ENCODE measurements around the gene ANKRA2. TPM values are rescaled to one million over a fixed set of nuclear protein-coding genes. Genes with fewer than 3 reads are reported as not detected.

Gene ANKRA2
- total RNA-seq, 2 donors from 2014 or later: 14.2 to 20.5 TPM

DNA sequence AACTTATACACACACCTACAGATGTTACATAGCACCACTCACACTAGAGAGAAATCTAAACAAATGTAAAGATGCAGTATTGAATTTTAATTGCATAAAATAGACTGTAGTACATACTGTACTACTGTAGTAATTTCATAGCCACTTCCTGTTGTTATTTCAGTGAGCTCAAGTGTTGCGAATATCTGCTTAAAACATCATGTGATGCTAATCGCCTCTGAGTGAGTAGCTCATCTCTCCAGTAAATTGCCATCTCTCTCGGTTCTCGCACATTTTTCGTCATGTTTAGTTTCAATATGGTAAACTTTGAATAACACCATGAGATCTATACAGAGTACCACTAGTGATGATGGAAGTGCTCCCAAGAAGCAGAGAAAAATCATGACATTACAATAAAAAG is 38.6 kb upstream of the ANKRA2 start:
- DNase-seq: no peak
- Histone ChIP-seq H3K27me3 (ENCODE audit: control insufficient read depth, insufficient read depth, low read length, poor library complexity, severe bottlenecking) (no peaks in the 10 kb centered on the region), H3K36me3 (ENCODE audit: control insufficient read depth, insufficient read depth, low read length) (no peaks in the 10 kb centered on the region), H3K4me1 (ENCODE audit: control insufficient read depth, insufficient read depth, low read length) (no peaks in the 10 kb centered on the region), H3K9ac (ENCODE audit: extremely low read depth, low read length, poor library complexity, severe bottlenecking) (no peak overlapping the region), H3K27ac (ENCODE audit: low read depth, low read length) (no peak overlapping the region), H3K9me3 (ENCODE audit: control insufficient read depth, low read length) (peaks cover 5% of the 10 kb centered on the region), H3K4me3 (ENCODE audit: low read length) (no peak overlapping the region)
- peaks cover 5% of the 10 kb centered on the region for H3K9me3 Mint-ChIP-seq
- WGBS, 2 experiments (ENCODE audit: insufficient coverage in 1 of 2, insufficient read length in 1 of 2): 90 to 100% methylated on average over 2 to 5 of the region's 5 CpGs
- no peak overlapping the region for H3K27ac Mint-ChIP-seq
- TF ChIP-seq, protein P1, sequence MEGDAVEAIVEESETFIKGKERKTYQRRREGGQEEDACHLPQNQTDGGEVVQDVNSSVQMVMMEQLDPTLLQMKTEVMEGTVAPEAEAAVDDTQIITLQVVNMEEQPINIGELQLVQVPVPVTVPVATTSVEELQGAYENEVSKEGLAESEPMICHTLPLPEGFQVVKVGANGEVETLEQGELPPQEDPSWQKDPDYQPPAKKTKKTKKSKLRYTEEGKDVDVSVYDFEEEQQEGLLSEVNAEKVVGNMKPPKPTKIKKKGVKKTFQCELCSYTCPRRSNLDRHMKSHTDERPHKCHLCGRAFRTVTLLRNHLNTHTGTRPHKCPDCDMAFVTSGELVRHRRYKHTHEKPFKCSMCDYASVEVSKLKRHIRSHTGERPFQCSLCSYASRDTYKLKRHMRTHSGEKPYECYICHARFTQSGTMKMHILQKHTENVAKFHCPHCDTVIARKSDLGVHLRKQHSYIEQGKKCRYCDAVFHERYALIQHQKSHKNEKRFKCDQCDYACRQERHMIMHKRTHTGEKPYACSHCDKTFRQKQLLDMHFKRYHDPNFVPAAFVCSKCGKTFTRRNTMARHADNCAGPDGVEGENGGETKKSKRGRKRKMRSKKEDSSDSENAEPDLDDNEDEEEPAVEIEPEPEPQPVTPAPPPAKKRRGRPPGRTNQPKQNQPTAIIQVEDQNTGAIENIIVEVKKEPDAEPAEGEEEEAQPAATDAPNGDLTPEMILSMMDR (conservative IDR thresholded peaks at IDR 0.05): no peak
- no peak overlapping the region for H3K4me3 Mint-ChIP-seq
- H3K36me3 Mint-ChIP-seq (ENCODE audit: low read depth): no peaks in the 10 kb centered on the region
- no peaks in the 10 kb centered on the region for H3K4me1 Mint-ChIP-seq
- H3K27me3 Mint-ChIP-seq (ENCODE audit: insufficient read depth): peaks cover 5% of the 10 kb centered on the region

DNA sequence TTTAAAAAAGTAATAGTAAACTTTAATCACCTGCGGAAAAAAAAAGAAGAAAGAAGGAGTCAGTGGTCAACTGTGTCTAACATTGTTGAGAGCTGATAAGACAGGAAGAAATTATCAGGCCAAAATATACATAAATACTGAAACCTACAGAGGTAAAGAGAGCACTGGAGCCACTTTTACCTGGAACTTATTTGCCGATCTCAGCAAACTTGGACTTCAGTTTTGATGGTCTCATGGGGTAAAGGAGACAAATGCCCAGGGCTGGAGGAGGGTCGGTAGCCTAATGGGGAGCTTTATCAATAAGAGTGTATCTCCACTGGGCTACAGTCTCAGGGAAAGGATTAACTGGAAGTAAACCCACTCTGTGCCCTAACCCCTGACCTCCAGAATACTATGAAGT is 33.9 kb upstream of the ANKRA2 start:
- Mint-ChIP-seq H3K4me3 (no peak overlapping the region), H3K36me3 (ENCODE audit: low read depth) (no peaks in the 10 kb centered on the region)
- H3K4me1 ChIP-seq (ENCODE audit: control insufficient read depth, insufficient read depth, low read length): no peaks in the 10 kb centered on the region

DNA sequence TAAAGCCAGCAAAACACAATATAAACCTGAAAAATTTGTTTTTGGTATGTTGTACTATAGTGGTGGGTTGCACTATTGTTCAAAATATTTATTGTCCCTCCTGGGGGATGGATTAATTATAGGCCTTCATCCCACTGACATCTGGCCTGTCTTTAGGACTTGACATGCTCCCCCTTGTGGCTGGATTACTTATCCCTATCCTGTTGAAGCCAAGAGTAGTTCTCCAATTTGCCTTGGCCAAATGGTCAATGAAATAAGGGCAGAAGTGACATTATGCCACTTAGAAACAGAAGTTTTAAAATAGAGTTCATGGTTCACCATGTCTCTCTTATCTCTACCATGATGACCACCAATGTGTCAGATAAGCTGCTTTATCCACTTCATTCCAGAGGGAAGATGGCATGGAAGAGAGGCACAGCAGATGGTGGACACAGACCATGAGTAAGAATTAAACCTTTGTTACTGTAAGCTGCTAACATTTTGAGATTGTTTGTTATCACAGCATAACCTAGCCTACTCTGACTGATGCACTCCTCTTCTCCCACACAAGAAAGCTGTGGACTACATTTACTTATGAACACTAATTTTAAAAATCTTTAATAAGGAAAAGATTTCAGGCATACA is 31.4 kb upstream of the ANKRA2 start:
- H3K27me3 Mint-ChIP-seq (ENCODE audit: insufficient read depth): peaks cover 5% of the 10 kb centered on the region

More for the DNA sequence above, 33.9 kb upstream of the ANKRA2 start:
- Histone ChIP-seq H3K27ac (ENCODE audit: low read depth, low read length) (no peak overlapping the region), H3K9me3 (ENCODE audit: control insufficient read depth, low read length) (peaks cover 5% of the 10 kb centered on the region), H3K9ac (ENCODE audit: extremely low read depth, low read length, poor library complexity, severe bottlenecking) (no peak overlapping the region), H3K36me3 (ENCODE audit: control insufficient read depth, insufficient read depth, low read length) (no peaks in the 10 kb centered on the region), H3K27me3 (ENCODE audit: control insufficient read depth, insufficient read depth, low read length, poor library complexity, severe bottlenecking) (no peaks in the 10 kb centered on the region), H3K4me3 (ENCODE audit: low read length) (no peak overlapping the region)
- H3K27me3 Mint-ChIP-seq (ENCODE audit: insufficient read depth): peaks cover 5% of the 10 kb centered on the region
- no peak overlapping the region for H3K27ac Mint-ChIP-seq
- no peaks in the 10 kb centered on the region for H3K4me1 Mint-ChIP-seq
- TF ChIP-seq, protein P1 (conservative IDR thresholded peaks at IDR 0.05): no peak
- H3K9me3 Mint-ChIP-seq: peaks cover 5% of the 10 kb centered on the region
- DNase-seq: no peak
- 95 to 100% methylated on average over 1 to 3 of the region's 3 CpGs for WGBS, 2 experiments (ENCODE audit: insufficient coverage in 1 of 2, insufficient read length in 1 of 2)

More for the DNA sequence above, 31.4 kb upstream of the ANKRA2 start:
- Mint-ChIP-seq H3K9me3 (peaks cover 4% of the 10 kb centered on the region), H3K36me3 (ENCODE audit: low read depth) (no peaks in the 10 kb centered on the region), H3K4me3 (no peak overlapping the region), H3K4me1 (no peaks in the 10 kb centered on the region), H3K27ac (no peak overlapping the region)
- H3K9ac ChIP-seq (ENCODE audit: extremely low read depth, low read length, poor library complexity, severe bottlenecking): no peak overlapping the region
- TF ChIP-seq, protein P1 (conservative IDR thresholded peaks at IDR 0.05): peak; percentile 88
- DNase-seq: peak; percentile 67
- H3K9me3 ChIP-seq (ENCODE audit: control insufficient read depth, low read length): peaks cover 5% of the 10 kb centered on the region
- no peaks in the 10 kb centered on the region for H3K36me3 ChIP-seq (ENCODE audit: control insufficient read depth, insufficient read depth, low read length)
- H3K27me3 ChIP-seq (ENCODE audit: control insufficient read depth, insufficient read depth, low read length, poor library complexity, severe bottlenecking): no peaks in the 10 kb centered on the region
- H3K27ac ChIP-seq (ENCODE audit: low read depth, low read length): no peak overlapping the region
- H3K4me3 ChIP-seq (ENCODE audit: low read length): no peak overlapping the region
- no peaks in the 10 kb centered on the region for H3K4me1 ChIP-seq (ENCODE audit: control insufficient read depth, insufficient read depth, low read length)
